ENCODE results near the gene PITPNM2.

GRCh38 chr12:123115409-123116121, 35.3 kb downstream of the PITPNM2 start:
- TF ChIP-seq POLR2A (IDR thresholded peaks at IDR 0.05; ENCODE audit: borderline replicate concordance, extremely low read depth, insufficient read depth, insufficient read length) (no peak), CTCF (IDR thresholded peaks at IDR 0.05 in 2 of 3, conservative IDR thresholded peaks at IDR 0.05 in 1 of 3; ENCODE audit: borderline replicate concordance in 1 of 3, insufficient read depth in 1 of 3, low read depth in 2 of 3, low read length in 2 of 3) (no peak), POLR2AphosphoS5 (IDR thresholded peaks at IDR 0.05; ENCODE audit: low read depth, low read length) (no peak)

All from HCT116 (cell line).